Anterior cingulate cortex (tissue), 58 donors: ENCODE measurements around the gene PAEP.
"Not testable (repeated sequence)": the region's sequence is repeated elsewhere in the genome, so short reads cannot be mapped to it uniquely, and the experiment has no call there.

Experiments used
- DNase-seq, 58 donors: peaks; one replicate each; lab custom pipeline; 2025; lab: John Stamatoyannopoulos, UW

The PAEP gene

DNA sequence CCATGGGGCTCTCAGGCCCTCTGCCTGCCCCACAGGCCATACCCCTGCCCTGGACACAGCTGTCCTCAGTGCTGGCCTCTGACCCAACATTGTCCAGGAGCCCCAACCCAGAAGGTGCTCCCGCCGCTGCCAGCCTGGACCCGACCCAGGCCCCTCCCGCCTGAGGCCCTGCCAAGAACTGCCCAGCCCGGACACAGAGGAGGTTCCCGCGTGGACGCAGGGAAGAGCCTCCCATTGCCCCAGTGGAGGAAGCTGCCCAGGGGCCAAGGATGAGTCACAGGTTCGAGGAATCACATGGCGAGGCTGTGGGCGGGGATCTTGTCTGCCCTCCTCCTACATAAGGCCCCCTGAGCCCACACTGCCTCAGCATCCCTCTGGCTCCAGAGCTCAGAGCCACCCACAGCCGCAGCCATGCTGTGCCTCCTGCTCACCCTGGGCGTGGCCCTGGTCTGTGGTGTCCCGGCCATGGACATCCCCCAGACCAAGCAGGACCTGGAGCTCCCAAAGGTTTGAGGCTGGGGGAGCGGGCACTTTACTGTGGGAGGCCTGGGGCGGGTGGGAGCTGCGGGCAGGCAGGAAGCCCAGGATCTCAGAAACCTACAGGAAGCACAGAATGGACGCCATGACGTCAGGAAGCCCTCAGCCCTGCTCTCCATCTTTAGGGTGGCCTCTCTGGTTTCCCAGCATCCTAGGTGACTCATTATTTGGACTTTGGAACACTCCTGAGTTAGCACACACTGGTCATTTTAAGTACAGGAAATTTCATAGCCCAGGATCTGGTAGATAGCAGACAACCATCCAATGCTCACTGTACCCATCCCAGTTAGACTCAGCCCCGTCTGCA, at the start of gene PAEP:
PAEP (plus strand) TSS at position 366 of the 844 bp plus-strand sequence.
- no peak for DNase-seq

DNA sequence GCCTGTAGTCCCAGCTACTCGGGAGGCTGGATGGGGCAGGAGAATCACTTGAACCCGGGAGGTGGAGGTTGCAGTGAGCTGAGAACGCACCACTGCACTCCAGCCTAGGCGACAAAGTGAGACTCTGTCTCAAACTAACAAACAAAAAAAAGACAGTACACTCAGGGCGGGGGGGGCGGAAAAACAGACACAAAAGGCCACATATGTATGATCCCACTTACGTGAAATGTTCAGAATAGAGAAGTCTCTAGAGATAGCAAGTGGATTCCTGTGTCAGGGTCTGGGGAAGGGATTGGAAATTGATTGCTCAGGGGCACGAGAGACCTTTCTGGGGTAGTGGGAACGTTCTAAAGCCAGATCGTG, 49.3 kb upstream of the PAEP start:
- no peak for DNase-seq

DNA sequence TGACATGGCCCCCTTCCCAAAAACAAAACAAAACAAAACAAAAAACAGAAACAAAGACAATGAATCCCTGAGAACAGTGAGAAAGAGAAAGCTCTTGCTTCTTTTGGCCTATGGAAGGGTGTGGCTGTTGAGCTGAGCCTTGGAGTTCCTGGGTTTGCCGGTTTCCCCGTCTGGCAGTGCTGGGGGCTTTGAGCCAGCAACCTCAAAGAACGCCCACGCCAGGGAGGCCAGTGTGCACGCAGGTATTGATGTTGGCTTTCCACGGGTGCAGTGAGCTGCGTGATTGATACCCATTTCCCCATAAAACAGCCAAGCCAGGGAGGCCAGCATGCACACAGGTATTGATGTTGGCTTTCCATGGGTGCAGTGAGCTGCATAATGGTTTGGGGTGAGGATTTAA, 48.7 kb upstream of the PAEP start:
- no peak for DNase-seq

DNA sequence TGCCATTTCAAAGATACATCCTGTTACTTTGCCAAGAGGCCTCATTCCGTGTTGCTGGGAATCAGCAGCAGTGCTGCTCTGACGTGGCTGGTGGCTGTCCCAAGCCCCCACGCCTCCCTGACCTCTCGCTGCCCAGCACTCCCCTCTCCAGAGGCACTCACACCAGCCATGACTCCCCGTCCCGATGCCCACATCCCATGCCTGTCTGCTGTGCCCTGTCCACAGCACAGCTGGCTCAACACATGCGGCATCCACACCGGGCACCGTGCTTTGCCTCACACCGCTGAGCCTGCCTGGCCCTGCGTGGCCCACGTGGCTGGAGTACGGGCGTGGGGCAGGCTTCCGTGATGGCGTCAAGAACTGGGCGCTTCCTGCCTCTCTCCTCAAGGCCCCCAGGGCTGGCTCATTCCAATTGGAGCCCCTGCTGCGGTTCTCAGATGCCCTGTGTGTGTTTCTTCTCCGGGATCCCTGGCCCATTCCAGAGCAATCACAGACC, 48.2 kb upstream of the PAEP start:
- no peak for DNase-seq

DNA sequence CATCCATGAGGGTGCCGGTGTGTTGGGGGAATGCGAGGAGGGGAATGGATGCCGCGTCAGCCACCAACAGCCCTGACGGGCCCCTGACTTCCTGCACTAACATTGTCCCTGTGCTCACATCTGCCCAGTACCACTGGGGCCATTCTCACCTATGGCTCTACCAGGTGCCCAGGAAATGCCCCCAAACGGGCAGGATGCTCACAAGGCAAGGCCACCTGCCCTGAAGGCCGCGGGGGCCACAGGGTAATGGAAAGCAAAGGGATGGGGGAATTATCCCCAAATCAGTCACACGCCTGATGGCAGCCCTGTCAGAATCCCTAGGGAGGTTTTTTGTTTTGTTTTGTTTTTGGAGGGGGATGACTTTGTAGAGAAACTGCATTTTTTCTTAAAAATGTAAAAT, 47.6 kb upstream of the PAEP start:
- not testable (repeated sequence) for DNase-seq

DNA sequence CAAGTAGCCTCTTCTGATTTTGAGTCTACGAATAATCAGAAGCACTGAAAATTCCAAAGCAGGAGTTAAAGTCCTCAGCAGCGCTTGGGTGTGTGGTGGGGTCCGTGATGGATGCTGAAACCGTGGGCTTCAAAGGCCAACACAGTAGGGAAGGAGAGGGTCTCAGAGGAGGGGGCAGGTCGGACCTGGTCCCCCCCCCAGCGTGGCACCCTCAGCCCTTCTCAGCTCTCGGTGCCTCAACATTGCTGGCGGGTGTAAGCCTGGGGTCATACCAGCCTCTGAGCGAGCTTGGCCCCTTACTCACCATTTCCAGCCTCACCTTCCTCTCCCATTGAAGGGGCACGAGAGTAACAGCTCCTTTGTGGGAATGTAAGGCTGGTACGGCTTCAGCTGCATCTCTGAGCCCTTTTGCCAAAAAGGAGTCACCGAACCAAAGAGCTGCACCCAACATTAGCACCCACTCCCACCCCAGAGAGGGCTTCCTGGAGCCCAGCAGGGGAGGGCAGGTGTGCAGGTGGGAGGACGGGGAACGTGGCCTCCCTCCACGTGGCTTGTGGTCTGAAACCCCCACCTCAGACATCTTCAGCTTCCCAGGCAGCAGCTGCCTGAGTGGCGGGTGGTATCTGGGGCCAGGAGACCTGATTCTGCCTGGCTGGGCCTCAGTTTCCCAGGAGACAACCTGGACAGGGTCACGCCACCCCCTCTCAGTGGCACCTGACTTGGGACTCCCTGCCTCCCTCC, 47.0 kb upstream of the PAEP start:
- no peak for DNase-seq

DNA sequence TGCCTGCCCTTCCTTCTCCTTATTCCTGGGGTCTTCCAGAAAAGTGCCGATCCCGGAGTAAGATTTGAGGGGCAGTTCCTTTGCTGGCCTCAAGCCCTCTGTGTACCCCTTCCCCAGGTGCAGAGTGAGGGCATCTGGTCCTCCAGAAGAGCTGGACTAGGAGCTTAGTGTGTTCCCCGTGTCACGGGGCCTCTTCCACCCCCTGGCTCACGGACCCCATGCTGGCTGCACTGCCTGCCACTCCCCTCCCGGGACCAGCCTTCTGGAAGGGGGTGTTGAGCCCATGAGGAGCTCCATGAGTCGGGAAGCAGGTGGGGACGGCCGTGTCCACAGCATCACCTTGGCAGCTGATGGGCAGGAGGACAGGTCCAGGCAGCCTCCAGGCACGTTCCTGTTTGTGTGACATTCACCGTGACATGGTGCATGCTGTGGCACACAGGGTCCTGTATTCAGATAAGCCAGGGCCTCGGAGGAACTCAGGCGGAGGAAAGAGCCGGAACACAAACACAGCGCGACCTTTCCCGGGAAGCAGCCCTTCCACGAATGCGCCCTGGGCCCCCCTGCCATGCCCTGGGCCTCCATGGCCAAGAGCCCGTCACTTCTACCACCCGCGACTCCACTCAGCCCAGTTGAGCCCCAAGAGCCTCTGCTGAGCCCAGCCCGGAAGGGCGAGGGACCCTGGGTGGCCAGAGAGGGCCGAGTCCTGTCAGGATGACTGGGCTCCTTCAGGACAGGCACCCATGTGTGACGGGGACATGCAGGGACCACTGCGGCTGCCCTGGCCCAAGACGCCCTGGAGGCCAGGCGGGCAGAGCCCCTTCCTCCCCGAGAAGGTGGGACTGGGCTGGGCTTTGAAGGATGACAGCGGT, 46.2 kb upstream of the PAEP start:
- DNase-seq, result no peak

DNA sequence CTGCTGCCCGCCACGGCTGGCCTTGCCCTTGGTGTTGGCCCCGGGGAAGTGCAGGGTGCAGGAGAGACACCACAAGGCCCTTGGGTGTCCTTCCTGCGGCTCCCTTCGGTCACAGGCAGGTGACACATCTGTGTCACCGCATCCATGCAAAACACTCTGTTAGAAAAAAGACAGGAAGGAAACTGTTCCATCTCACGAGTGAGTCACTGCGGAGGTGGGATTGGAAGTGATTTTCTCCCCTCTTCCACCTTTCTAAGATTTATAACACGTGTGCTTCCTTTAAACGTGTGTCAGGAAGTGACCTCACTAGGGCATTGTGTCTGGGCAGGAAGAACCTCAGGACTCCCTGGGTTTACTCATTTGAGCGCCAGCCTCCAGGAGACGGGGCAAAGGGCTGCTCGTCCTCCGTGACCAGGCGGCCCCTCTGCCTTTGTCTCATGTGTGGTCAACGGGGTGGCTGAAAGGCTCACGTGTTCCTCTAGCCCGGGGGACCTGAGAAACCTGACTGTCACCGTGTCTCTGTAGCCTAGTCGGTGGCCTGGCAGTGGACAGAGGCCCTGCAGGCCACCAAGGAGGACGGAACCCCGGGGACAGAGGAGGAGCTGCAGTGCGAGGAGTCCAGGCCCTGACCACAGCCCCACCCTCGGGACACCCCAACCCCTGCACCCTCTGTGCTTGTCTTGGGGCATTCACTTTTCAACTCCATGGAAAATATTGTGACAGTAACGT, 45.3 kb upstream of the PAEP start:
- no peak for DNase-seq

DNA sequence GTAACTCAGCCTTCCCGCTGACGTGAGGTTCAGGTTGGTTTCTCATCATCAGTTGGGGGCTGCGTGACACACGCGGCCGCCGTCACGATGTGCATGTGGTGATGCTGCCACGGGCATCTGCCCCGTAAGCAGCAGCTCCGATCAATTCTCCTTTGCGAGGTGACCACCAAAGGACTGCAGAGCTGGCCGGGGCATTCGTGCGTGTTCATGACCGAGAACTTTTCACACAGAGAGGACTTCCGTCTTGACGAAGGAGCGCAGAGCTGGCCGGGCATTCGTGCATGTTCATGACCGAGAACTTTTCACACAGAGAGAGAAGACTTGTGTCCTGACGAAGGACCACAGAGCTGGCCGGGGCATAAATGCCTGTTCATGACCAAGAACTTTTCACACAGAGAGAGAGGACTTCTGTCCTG, 44.1 kb upstream of the PAEP start:
- DNase-seq, result no peak

DNA sequence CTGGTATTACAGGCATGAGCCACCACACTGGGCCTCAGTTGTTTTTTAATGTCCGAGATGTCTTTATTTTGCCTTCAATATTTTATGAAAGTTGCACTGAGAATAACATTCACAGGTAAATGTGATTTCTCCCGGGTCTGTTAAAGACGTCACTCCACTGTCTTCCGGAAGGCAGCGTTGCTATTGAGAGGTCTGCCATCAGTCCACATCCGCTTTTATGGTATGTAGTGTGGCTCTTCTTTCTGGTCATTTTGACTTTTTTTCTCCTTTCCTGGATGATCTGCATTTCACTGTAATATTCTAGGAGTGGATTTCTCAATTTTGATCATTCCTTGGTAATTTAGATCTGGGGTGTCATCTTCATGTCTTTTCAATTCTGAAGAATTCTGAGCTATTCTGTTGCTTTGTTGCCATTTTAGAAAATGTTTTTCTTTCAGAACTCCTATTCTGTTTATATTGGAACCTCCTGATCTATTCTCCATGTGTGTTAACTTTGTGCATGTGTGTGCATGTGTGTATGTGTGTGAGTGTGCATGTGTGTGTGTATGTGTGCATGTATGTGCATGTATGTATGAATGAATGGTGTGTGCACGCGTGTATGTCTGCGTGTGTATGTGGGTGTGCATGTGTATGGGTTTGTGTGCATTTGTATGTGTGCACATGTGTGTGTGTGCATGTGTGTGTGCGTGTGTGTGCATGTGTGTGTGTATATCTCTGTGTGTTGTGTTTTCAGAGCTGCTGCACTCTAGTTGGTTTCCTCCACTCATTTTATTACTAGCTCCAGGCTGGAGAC, 42.2 kb upstream of the PAEP start:
- DNase-seq, result no peak

DNA sequence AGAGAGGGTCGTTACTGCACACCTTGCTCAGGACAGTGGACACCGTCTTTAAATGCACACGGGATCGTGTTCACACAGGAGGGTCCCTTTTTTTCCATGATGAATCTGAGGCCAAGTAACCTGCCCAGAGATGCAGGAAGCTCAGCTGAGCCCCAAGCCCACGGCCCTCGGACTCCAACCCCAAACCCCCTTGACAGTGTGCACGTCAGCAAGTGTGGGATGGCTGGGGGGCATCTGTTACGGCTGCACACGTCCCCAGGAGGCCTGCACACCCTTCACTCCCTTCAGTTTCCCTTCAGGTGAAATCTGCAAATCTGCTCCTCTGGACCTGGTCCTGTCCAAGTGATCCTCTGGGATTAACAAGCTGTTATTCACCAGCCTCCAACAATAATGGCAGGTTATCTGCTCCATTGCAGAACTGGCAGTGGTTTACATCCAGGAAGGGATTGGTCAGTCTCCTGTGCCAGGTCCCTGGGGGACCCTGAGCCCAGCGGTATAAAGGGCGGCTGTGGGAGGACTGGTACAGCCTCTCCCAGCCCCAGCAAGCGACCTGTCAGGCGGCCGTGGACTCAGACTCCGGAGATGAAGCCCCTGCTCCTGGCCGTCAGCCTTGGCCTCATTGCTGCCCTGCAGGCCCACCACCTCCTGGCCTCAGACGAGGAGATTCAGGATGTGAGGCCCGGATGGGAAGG, 40.5 kb upstream of the PAEP start, which contains the start of gene LCN1:
LCN1 (plus strand) TSS at position 525 of the 692 bp plus-strand sequence; CDS start at position 583, 58 bp downstream.
- no peak for DNase-seq

DNA sequence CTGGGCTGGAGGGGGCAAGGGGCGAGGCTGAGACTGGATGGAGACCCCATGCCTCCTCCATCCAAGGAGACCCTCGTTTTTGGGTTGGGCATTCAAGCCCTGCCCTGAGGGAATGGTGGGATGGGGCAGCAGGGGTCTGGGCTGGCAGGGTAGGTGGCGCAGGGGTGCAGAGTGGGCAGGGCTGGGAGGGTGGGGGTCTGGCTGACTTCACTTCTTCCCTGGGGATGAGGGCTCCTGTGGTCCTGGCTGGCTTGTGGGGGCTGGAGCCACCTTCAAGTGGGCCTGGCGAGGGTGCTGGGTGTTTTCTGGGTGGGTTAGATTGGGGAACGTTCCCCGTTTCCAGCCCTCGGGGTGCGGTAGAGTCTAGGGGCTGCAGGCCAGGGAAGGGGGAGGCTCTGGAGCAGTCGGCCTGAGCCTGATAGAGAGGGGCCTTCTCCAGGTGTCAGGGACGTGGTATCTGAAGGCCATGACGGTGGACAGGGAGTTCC, 39.9 kb upstream of the PAEP start:
- no peak for DNase-seq

DNA sequence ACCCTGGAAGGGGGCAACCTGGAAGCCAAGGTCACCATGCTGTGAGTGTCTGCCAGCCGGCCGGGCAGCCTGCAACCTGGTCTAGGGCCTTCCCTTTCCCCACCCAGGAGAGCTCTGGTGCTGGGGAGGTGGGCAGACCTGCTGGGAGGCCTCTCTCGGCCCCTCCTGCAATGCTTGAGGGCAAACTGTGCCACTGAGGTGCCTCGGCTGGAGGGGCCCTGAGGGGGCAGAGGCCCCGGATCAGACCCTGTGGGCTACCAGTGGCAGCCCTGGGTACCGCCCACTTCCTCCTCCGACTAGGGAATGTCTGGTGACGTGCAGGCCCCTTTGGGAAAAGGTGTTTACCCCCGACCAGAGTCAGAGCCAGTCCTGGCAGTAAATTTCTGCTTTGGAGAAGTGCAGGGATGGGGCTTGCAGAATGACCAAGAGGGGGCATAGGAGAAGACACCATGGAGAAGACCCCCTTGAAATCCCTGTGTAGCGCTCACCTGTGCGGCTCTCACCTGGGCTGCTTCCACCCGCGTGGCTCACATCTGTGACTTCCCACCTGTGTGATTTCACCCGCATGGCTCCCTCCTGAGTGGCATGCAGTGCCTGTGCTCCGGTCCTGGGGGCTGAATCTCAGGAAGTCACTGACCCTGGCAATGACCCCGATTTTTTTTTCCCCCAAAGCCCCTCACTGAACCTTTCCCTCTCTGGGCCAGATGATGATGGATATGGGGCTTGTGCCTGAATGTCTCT, 39.2 kb upstream of the PAEP start:
- DNase-seq, result no peak

DNA sequence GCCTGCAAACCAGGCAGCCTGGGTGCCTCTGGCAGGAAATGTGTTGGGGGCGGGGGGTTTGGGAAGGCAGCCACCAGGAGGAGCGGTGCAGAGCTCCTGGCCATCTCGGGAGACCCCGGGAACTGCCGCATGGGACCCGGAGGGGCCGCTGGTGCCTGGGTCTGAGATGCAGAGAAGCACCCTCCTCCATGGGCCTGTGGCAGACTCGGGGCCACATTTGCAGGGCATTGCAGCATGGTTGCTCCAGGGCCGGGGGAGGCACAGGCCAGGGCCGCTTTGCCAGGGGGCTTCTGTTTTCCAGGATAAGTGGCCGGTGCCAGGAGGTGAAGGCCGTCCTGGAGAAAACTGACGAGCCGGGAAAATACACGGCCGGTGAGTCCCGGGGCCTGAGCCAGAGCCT, 38.6 kb upstream of the PAEP start:
- no peak for DNase-seq

DNA sequence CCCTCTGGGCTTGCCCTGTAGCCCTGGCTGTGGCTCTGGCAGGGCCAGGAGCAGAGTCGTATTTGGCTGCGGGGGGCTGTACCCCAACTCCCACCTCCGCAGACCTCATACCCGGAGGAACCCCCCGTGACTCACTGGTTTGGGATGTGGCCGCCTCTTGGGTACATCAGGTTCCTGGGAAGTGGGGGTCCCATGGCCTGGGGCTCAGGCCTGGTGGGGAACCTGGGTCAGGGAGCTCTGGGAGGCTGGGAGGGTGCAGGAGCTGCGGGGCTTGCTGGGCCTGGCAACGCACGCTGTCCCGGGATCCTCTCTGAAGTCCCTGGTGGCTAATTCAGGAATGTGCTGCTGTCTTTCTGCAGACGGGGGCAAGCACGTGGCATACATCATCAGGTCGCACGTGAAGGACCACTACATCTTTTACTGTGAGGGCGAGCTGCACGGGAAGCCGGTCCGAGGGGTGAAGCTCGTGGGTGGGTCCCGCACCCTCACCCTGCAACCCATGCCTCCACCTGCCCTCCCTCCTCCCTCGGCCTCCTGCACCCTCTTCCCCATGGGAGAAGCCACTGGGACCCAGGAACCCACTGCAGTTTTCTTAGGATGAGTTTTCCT, 37.9 kb upstream of the PAEP start:
- no peak for DNase-seq

DNA sequence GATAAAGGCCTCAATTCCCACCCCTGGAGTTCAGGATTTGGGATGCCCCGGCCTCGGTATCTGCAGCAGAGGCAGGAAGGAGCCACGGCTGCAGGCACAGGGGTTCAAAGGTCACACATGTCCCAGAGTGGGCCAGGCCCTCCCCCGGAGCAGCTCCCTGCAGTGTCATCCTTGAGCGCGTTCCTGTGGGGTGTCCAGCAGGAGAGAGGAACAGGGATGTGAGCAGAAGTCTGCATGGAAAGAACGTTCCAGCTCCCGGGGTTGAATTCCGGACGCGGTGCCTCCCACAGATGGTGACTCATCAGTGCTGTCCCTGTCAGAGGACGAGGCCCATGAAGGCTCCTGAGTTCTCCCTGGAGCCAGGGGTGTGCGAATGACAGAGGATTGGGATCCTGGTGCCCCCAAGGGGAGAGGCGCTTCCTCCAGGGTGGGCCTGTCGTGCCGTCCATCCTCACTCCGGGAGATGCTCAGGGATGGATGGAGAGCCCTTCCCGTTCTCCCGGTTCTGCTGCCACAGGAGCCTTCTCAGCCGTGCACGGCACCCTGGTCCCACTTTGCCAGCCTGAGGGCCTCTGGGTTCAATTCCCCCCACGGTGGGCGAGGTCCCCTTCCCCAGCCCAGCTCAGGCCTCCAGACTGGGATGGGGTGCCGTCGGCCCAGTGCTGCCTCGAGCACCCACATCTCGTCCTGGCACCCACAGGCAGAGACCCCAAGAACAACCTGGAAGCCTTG, 37.3 kb upstream of the PAEP start:
- no peak for DNase-seq
